Activated naive CD8-positive, alpha-beta T cell (primary cell): Measurements from ENCODE around the gene YWHAQ.
"Not testable (repeated sequence)": the region's sequence is repeated elsewhere in the genome, so short reads cannot be mapped to it uniquely, and the experiment has no call there.

Experiments used
- H3K27ac Mint-ChIP-seq: one replicate; pipeline ENCODE4 v1.8.0; 2021; ENCODE audit warnings: mixed read lengths
- H3K27me3 Mint-ChIP-seq: one replicate; pipeline ENCODE4 v1.8.0; 2021; ENCODE audit warnings: mixed read lengths
- H3K36me3 Mint-ChIP-seq: one replicate; pipeline ENCODE4 v1.8.0; 2021; ENCODE audit warnings: mixed read lengths
- H3K4me1 Mint-ChIP-seq: one replicate; pipeline ENCODE4 v1.8.0; 2021; ENCODE audit warnings: low read depth, mixed read lengths
- H3K4me3 Mint-ChIP-seq: one replicate; pipeline ENCODE4 v1.8.0; 2021; ENCODE audit warnings: mild to moderate bottlenecking, mixed read lengths
- H3K9me3 Mint-ChIP-seq: one replicate; pipeline ENCODE4 v1.8.0; 2021; ENCODE audit warnings: low read depth, mixed read lengths

YWHAQ gene

DNA sequence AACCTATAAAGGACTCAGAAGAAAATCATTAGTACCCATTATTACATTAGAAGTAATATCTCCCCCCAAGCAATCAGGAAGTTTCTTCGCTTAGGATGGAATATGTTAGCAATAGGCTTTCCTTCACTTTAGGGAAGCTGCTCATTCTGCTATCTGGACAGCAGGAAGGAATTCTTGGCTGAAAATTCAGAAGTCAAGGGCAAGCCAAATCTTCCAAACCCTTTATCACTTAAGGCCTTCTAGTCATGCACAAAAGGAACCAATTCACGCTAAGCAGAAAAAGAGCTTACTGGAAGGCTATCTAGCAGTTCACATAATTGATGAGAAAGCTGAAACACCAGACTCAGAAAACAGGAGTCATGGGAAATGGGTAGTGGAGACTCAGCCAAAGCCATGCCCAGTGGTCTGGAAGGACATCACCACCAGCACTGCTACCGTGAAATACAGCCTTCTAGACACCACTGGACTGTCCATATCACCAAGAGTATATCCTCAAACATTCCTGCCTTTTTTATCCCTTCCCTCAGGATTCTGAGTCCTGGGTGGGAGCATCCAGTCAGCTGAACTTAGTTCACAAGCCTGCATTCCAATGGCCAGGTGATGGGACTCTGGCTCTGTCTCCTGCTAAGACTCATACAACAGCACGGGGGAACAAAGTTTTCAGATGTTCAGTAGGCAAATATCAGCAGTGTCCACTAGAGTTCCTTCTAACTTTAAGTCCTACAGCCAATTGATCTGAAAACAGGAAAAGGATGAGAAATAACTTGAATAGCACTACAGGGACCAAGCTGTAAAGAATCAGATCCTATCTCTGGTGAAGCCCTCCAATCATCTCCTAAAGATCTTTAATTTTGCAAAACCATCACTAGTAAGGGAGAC, 60.4 kb downstream of the YWHAQ start:
- no peaks in the 10 kb centered on the region for H3K36me3 Mint-ChIP-seq
- peaks cover 2% of the 10 kb centered on the region for H3K4me1 Mint-ChIP-seq
- no peak overlapping the region for H3K27ac Mint-ChIP-seq
- H3K9me3 Mint-ChIP-seq = no peaks in the 10 kb centered on the region
- H3K27me3 Mint-ChIP-seq = no peaks in the 10 kb centered on the region
- H3K4me3 Mint-ChIP-seq = no peak overlapping the region

DNA sequence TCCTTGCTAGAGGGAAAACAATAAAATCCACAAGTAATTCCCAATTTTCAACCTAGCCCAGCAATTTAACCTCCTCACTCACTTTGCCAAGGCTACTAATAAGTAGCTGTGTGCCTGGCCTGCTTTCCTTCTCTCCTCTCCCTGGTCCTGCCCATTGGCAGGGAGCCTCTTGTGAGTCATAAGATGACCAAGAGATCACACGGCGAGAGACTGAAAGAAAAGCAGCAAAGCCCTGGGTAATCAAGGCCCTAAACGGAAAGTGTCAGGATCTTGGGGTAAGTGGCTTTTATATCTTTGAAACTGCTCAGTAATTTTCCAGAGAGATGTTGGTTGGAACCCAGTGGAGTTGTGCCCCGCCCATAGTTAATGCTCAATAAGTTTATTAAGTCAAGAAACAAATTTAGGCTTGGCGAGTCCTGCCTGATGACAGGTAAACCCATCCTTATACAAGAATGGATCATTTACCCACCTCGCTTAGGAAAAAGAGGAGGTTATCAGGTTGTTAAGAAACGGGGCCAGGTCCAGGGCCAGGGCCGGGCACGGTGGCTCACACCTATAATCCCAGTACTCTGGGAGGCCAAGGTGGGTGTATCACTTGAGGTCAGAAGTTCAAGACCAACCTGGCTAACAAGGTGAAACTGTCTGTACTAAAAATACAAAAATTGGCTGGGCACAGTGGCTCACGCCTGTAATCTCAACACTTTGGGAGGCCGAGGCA, 65.2 kb downstream of the YWHAQ start:
- Mint-ChIP-seq H3K9me3 (no peaks in the 10 kb centered on the region), H3K4me3 (no peak overlapping the region), H3K27ac (no peak overlapping the region), H3K36me3 (peaks cover 5% of the 10 kb centered on the region), H3K4me1 (no peaks in the 10 kb centered on the region), H3K27me3 (no peaks in the 10 kb centered on the region)

DNA sequence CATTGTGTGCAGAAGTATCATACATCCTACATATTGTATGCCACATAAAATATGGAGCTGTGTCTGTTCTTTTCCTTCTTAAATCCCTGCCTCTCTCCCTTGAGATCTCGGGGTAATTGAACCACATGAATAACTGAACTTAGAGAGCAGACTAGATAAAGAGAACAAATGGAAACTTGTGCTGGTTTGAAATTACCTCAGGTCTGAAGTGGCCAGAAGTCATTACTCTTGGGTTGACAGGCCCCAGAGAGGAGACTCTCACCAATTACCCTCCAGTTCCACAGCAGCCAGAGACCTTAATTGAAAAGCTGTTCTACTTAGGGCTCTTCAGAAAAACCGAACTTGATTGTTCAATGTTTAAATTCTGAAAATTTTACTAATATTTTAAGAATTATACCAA, 70.2 kb downstream of the YWHAQ start:
- H3K9me3 Mint-ChIP-seq = no peaks in the 10 kb centered on the region
- H3K27ac Mint-ChIP-seq = peak overlapping the region; percentile 34
- H3K4me1 Mint-ChIP-seq = peaks cover 11% of the 10 kb centered on the region
- H3K4me3 Mint-ChIP-seq = no peak overlapping the region
- peaks cover 6% of the 10 kb centered on the region for H3K36me3 Mint-ChIP-seq
- no peaks in the 10 kb centered on the region for H3K27me3 Mint-ChIP-seq

DNA sequence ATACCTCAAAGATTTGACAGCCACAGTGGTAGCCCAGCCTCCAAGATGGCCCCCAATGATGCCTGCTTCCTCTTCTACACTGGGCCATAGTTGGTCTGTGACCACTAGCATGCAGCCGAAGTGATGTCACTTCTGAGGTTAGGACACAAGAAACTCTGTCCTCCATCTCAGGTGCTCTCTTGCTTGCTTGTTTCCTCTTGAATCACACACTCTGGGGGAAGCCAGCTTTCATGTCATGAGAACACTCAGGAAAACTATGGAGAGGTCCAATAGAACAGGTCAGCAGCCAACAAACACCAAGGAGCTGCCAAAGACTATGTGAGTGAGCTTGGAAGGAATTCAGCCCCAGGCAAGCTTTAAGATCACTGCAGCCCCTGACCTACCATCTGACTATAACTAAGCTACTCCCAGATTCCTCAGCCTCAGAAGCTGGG, 71.8 kb downstream of the YWHAQ start:
- H3K27ac Mint-ChIP-seq = peak overlapping the region; percentile 73
- H3K4me3 Mint-ChIP-seq = no peak overlapping the region
- no peaks in the 10 kb centered on the region for H3K27me3 Mint-ChIP-seq
- peaks cover 23% of the 10 kb centered on the region for H3K4me1 Mint-ChIP-seq
- no peaks in the 10 kb centered on the region for H3K9me3 Mint-ChIP-seq
- H3K36me3 Mint-ChIP-seq = peaks cover 7% of the 10 kb centered on the region

DNA sequence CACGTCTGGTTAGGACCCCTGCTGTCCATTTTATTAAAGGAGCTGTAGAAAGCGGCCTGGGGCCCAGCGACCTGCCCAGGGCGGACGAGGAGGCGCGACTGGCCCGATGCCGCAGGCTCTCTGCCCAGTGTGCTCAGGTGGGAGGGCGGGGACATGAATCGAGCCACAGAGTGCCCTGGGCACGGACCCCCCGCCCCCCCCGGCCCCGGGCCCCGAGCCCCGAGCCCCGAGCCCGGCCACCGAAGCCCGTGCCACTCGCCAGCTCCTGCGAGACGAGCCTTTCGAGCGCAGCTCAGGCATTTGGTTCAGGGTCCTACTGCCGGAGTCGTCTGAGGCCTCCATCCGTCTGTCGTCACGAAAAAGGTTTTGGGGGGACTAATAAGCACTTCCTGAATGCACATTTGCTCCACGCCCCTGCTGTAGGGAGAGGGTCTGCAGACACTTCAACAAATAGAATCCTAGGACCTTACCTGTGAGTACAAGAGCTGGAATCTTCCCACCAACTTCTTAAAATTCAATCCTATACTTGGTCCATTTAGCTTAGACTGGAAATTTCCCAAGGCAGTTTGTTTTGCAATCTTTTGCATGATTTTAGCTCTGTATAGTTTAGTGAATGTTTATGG, 74.6 kb downstream of the YWHAQ start:
- peak overlapping the region; percentile 96 for H3K27ac Mint-ChIP-seq
- peaks cover 5% of the 10 kb centered on the region for H3K36me3 Mint-ChIP-seq
- peaks cover 46% of the 10 kb centered on the region for H3K4me1 Mint-ChIP-seq

DNA sequence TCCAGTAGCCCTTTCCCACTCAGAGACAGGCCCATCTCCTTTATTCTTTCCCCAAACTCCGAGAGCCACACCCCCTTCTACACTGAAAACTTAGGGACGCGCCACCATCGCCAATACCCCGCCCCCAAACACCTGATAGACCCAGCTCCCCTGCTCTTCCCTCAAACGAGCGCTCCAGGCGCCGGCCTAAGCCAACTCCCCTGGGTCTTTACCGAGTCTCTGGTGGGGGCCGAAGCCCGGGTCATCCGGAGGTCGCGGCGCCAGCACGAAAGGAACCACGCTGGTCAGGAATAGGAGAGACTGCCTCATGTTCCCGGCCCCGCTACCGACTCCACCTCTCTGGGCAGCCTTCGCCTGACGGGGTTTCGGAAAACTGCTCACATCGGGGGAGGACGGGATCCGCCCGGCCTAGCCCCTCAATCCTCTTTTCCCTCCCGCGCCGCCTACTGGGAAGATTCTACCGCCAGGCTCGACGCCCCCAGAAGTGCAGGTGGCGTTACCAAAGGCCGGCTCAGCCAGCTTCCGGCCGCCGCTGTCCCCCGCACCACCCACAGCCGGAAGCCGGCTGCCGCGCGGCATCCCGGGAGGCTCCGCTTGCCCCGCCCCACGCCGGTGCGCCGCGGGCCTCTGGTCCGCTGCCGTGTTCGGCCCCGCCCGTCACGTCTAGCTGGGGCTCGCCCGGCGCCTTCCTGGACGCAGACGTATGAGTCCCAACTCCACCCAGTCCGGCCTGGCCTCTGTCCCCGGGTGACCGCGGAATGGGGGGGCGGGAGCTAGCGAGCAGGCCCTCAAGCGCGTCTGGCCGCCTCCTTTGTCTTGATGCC, 75.3 kb downstream of the YWHAQ start, which contains the start of gene ADAM17:
Gene ADAM17 (minus strand): TSS at position 534 of the 824 bp plus-strand sequence. CDS start 225 bp downstream, at position 309.
- no peaks in the 10 kb centered on the region for H3K27me3 Mint-ChIP-seq
- peaks cover 4% of the 10 kb centered on the region for H3K36me3 Mint-ChIP-seq
- peaks cover 48% of the 10 kb centered on the region for H3K4me1 Mint-ChIP-seq

More for the DNA sequence above, 74.6 kb downstream of the YWHAQ start:
- Mint-ChIP-seq H3K4me3 (peak overlapping the region; percentile 100), H3K9me3 (no peaks in the 10 kb centered on the region), H3K27me3 (no peaks in the 10 kb centered on the region)

DNA sequence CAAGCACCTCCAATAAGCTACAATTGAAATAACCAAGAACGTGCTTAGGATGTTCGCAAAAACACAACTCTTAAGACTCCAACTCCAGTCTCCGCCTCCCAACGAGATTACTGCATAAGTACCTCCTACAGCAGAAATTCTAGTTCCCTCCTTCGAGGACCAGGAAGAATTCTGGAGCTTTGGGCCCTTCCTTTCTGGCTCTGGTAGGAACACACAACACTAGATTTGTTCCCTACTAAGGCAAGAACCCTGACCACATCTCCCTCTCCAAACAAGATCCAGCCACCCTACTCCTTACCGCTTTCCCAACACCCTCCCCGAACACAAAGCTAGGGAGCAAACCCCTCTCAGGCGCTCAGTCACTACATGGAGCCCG, 75.9 kb downstream of the YWHAQ start:
- no peaks in the 10 kb centered on the region for H3K9me3 Mint-ChIP-seq
- H3K27ac Mint-ChIP-seq = peak overlapping the region; percentile 96
- H3K27me3 Mint-ChIP-seq = no peaks in the 10 kb centered on the region
- peaks cover 3% of the 10 kb centered on the region for H3K36me3 Mint-ChIP-seq
- peak overlapping the region; percentile 100 for H3K4me3 Mint-ChIP-seq
- H3K4me1 Mint-ChIP-seq = peaks cover 52% of the 10 kb centered on the region

More for the DNA sequence above, 75.3 kb downstream of the YWHAQ start, which contains the start of gene ADAM17:
- peak within 1 kb of the TSS; percentile 100 for H3K4me3 Mint-ChIP-seq
- peak within 1 kb of the TSS; percentile 96 for H3K27ac Mint-ChIP-seq
- no peaks in the 10 kb centered on the region for H3K9me3 Mint-ChIP-seq

DNA sequence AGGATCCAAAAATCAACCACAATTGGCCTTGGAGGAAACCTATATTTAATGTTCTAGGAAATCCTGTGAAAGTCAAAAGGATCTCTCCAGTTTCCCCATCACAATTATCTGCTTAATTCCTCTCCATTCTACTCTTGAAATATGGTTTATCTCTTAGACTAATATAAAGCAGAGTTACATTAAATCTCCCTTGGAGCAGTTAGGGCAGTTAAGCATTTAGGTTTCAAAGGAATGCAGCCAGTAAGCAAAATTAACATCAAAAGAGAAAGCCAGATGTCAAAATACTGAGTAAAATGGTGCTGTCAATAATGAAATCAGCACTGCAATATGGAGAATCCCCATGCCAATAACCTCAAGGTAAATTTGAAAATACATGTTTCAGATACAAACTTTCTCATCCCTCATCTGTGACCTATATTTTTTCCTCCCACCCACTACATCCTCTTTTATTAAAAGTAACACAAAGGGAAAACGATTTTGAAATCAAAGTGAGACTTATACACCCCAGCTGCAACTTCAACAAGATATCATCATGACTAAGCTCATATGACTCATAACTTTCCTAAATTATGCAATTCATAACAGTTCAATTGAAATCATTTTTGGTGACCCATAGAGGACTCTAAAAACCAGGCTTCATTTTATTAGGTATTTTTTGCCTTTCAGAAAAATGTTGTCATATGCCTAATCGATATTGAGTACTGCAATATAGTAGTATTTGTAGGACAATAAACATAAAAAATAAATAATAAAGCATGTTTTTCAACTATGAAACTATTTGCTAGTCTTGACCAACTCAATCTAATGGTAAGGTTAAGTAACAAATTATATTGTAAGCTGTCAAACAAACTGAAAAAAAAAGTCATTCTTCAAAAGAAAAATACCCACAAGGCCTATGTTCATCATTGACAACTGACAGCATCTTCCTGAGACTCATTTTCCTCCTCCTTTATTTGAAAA, 78.3 kb downstream of the YWHAQ start:
- H3K9me3 Mint-ChIP-seq = no peaks in the 10 kb centered on the region
- peaks cover 6% of the 10 kb centered on the region for H3K36me3 Mint-ChIP-seq
- H3K27me3 Mint-ChIP-seq = no peaks in the 10 kb centered on the region
- H3K27ac Mint-ChIP-seq = peak overlapping the region; percentile 89
- H3K4me1 Mint-ChIP-seq = peaks cover 65% of the 10 kb centered on the region
- H3K4me3 Mint-ChIP-seq = peak overlapping the region; percentile 77

DNA sequence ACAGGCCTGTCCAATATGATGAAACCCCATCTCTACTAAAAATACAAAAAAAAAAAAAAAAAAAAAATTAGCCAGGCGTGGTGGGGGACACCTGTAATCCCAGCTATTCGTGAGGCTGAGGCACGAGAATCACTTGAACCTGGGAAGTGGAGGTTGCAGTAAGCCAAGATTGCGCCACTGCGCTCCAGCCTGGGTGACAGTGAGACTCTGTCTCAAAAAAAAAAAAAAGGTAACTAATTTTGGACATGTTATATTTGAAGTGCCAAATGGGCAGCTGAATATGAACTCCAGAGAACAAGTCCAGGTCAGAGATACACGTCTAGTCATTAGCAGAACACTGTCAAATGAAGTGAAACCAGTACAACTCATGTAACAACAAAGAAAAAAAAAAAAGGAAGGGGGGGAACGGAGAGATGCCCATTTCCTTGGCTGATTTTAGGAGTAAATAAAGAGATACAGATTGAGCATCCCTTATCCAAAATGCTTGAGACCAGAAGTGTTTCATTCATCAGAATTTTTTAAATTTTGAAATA, 79.9 kb downstream of the YWHAQ start:
- Mint-ChIP-seq H3K4me3 (peak overlapping the region; percentile 74), H3K4me1 (peaks cover 66% of the 10 kb centered on the region), H3K27ac (peak overlapping the region; percentile 81)
- not testable (repeated sequence) for H3K36me3 Mint-ChIP-seq, H3K9me3 Mint-ChIP-seq, H3K27me3 Mint-ChIP-seq

DNA sequence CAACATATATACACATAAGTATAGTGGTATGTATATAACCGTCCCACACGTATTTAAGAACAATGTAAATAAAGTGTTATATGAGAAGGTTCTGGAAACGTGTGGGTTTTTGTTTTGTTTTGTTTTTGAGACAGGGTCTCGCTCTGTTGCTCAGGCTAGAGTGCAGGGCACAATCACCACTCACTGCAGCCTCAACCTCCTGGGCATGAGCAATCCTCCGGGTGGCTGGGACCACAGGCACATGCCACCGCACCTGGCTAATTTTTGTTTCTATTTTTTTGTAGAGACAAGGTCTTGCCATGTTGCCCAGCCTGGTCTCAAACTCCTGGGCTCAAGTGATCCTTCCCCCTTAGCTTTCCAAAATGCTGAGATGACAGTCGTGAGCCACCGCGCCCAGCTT, 81.4 kb downstream of the YWHAQ start:
- Mint-ChIP-seq H3K4me1 (peaks cover 67% of the 10 kb centered on the region), H3K27me3 (no peaks in the 10 kb centered on the region), H3K36me3 (peaks cover 4% of the 10 kb centered on the region), H3K9me3 (no peaks in the 10 kb centered on the region), H3K27ac (no peak overlapping the region), H3K4me3 (no peak overlapping the region)

DNA sequence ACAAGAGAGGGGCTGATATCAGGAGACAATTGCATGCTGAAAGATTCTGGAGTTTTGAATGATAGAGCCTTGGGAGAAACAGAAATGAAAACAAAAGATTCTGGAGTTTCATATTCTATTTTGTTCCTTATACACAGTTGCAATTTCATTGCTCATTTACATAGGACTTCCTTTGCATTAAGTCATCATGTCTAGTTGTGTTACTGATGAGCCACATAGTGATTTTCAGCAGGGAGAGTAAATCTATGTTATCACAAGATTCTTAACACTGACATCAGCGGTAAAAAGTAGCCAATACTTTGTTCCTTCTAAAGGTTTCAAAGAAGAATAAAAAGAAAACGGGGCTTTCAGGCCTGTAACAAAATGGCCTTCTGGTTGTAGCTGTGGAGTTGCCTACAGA, 82.3 kb downstream of the YWHAQ start:
- Mint-ChIP-seq H3K27me3 (no peaks in the 10 kb centered on the region), H3K9me3 (no peaks in the 10 kb centered on the region)

DNA sequence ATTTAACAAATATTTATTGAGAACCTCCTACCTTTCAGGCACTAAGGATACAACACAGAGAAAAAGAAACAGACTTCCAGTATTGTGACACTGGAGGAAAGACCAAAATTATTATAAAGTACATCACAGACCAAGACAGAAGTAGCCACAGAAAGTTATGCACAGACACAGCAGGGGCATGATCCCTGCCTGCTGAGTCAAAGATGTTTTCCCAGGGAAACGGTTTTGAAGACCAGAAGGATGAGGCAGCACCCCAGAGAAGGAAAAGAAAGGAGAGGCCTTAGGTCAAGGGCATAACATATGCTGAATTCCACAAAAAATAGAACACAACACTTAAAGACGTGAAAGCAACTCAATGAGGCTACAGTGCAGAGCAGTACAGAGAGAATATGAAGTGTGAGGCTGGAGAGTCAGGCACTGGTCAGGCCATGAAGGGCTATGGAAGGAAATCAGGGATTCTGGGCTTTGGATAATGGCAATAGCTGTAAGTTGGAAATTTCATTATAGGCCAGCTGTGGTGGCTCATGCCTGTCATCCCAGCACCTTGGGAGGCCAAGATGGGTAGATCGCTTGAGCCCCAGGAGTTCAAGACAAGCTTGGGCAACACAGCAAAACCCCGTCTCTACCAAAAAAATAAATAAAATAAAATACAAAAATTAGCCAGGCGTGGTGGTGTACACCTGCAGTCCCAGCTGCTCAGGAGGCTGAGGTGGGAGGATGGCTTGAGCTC, 83.4 kb downstream of the YWHAQ start:
- Mint-ChIP-seq H3K4me3 (peak overlapping the region; percentile 64), H3K27ac (peak overlapping the region; percentile 64), H3K36me3 (peaks cover 7% of the 10 kb centered on the region), H3K4me1 (peaks cover 65% of the 10 kb centered on the region), H3K27me3 (no peaks in the 10 kb centered on the region), H3K9me3 (no peaks in the 10 kb centered on the region)

More for the DNA sequence above, 82.3 kb downstream of the YWHAQ start:
- Mint-ChIP-seq H3K36me3 (peaks cover 5% of the 10 kb centered on the region), H3K4me3 (peak overlapping the region; percentile 80), H3K27ac (peak overlapping the region; percentile 89), H3K4me1 (peaks cover 67% of the 10 kb centered on the region)

DNA sequence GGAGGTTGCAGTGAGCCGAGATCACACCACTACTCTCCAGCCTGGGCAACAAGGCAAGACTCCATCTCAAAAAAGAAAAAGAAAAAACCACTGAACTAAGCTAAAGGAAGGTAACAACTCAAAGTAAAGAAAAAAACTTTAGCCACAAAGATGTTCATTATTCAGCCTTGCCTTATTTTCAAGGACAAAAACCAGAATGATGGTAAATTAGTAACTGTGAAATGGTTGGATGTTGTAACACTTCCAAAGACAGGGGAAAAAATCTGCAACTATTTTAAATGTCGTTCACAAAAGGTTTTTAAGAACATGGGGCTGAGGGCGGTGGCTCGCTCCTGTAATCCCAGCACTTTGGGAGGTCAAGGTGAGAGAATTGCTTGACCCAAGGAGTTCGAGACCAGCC, 85.3 kb downstream of the YWHAQ start:
- no peak overlapping the region for H3K27ac Mint-ChIP-seq
- H3K27me3 Mint-ChIP-seq = no peaks in the 10 kb centered on the region
- peaks cover 52% of the 10 kb centered on the region for H3K4me1 Mint-ChIP-seq
- H3K9me3 Mint-ChIP-seq = no peaks in the 10 kb centered on the region
- H3K36me3 Mint-ChIP-seq = peaks cover 7% of the 10 kb centered on the region
- H3K4me3 Mint-ChIP-seq = no peak overlapping the region
